Measurements from ENCODE around the gene NEDD4L. TPM values are rescaled to one million over a fixed set of nuclear protein-coding genes. Genes with fewer than 3 reads are reported as not detected.
A peak's percentile ranks its signal among the peaks of the same experiment; 100 is the strongest.

Gene NEDD4L
- total RNA-seq, 1 donor from 2014 or later, result 135 TPM

DNA sequence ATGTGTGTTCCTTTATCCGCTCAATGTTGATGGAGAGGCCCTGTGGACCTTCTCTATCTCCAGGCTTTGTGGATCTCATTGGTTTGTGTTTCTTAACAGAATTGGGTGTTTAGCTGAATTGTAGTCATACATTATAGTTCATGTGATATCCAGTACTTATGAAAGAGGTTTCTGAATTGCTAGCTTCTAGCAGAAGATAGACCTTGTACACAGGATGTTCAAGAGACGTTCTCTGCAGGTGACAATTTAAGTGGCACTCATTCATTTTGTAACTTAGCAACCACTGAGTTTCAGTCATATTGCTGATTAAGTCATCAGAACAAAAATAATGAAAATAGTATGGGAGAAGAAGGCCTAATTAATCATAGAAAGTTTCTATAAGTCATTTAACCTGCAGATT, 305.6 kb downstream of the NEDD4L start:
- peaks cover 8% of the 10 kb centered on the region for H3K4me1 Mint-ChIP-seq
- DNase-seq (ENCODE audit: low spot score in 2 of 2, unreplicated experiment in 2 of 2), result no peak
- no peaks in the 10 kb centered on the region for H3K27me3 Mint-ChIP-seq (ENCODE audit: low read depth)
- peak overlapping the region; percentile 56 for H3K27ac Mint-ChIP-seq
- TF ChIP-seq, protein P1, sequence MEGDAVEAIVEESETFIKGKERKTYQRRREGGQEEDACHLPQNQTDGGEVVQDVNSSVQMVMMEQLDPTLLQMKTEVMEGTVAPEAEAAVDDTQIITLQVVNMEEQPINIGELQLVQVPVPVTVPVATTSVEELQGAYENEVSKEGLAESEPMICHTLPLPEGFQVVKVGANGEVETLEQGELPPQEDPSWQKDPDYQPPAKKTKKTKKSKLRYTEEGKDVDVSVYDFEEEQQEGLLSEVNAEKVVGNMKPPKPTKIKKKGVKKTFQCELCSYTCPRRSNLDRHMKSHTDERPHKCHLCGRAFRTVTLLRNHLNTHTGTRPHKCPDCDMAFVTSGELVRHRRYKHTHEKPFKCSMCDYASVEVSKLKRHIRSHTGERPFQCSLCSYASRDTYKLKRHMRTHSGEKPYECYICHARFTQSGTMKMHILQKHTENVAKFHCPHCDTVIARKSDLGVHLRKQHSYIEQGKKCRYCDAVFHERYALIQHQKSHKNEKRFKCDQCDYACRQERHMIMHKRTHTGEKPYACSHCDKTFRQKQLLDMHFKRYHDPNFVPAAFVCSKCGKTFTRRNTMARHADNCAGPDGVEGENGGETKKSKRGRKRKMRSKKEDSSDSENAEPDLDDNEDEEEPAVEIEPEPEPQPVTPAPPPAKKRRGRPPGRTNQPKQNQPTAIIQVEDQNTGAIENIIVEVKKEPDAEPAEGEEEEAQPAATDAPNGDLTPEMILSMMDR (IDR thresholded peaks at IDR 0.05; ENCODE audit: unreplicated experiment), result no peak
- peaks cover 46% of the 10 kb centered on the region for H3K36me3 Mint-ChIP-seq
- no peaks in the 10 kb centered on the region for H3K9me3 Mint-ChIP-seq
- H3K4me3 Mint-ChIP-seq, result no peak overlapping the region

- no peaks in the 10 kb centered on the region for H3K4me1 Mint-ChIP-seq
- H3K4me3 Mint-ChIP-seq, result no peak overlapping the region
- DNase-seq (ENCODE audit: low spot score in 2 of 2, unreplicated experiment in 2 of 2), result no peak
- H3K27ac Mint-ChIP-seq, result peak overlapping the region; percentile 25
- peaks cover 53% of the 10 kb centered on the region for H3K36me3 Mint-ChIP-seq
- no peaks in the 10 kb centered on the region for H3K9me3 Mint-ChIP-seq
- TF ChIP-seq, protein P1 (IDR thresholded peaks at IDR 0.05; ENCODE audit: unreplicated experiment), result no peak
- H3K27me3 Mint-ChIP-seq (ENCODE audit: low read depth), result no peaks in the 10 kb centered on the region
These were observed 306.5 kb downstream of the NEDD4L start for GRCh38 chr18:58350526-58350925.

- H3K4me3 Mint-ChIP-seq, result no peak overlapping the region
- peaks cover 58% of the 10 kb centered on the region for H3K36me3 Mint-ChIP-seq
- H3K27me3 Mint-ChIP-seq (ENCODE audit: low read depth), result no peaks in the 10 kb centered on the region
- no peaks in the 10 kb centered on the region for H3K9me3 Mint-ChIP-seq
- TF ChIP-seq, protein P1 (IDR thresholded peaks at IDR 0.05; ENCODE audit: unreplicated experiment), result no peak
- DNase-seq (ENCODE audit: low spot score in 2 of 2, unreplicated experiment in 2 of 2), result no peak
- no peaks in the 10 kb centered on the region for H3K4me1 Mint-ChIP-seq
- no peak overlapping the region for H3K27ac Mint-ChIP-seq
These were observed 307.8 kb downstream of the NEDD4L start for GRCh38 chr18:58351776-58352175.

GRCh38 chr18:58353581-58353980, 309.6 kb downstream of the NEDD4L start:
- TF ChIP-seq, protein P1 (IDR thresholded peaks at IDR 0.05; ENCODE audit: unreplicated experiment), result no peak
- Mint-ChIP-seq H3K4me3 (no peak overlapping the region), H3K4me1 (no peaks in the 10 kb centered on the region), H3K36me3 (peaks cover 61% of the 10 kb centered on the region), H3K9me3 (no peaks in the 10 kb centered on the region), H3K27ac (no peak overlapping the region), H3K27me3 (ENCODE audit: low read depth) (no peaks in the 10 kb centered on the region)
- DNase-seq (ENCODE audit: low spot score in 2 of 2, unreplicated experiment in 2 of 2), result no peak

GRCh38 chr18:58354051-58354450, 310.0 kb downstream of the NEDD4L start:
- Mint-ChIP-seq H3K9me3 (no peaks in the 10 kb centered on the region), H3K4me1 (no peaks in the 10 kb centered on the region), H3K27me3 (ENCODE audit: low read depth) (no peaks in the 10 kb centered on the region), H3K27ac (no peak overlapping the region), H3K36me3 (peaks cover 58% of the 10 kb centered on the region), H3K4me3 (no peak overlapping the region)
- DNase-seq (ENCODE audit: low spot score in 2 of 2, unreplicated experiment in 2 of 2), result no peak
- TF ChIP-seq, protein P1 (IDR thresholded peaks at IDR 0.05; ENCODE audit: unreplicated experiment), result no peak

DNA sequence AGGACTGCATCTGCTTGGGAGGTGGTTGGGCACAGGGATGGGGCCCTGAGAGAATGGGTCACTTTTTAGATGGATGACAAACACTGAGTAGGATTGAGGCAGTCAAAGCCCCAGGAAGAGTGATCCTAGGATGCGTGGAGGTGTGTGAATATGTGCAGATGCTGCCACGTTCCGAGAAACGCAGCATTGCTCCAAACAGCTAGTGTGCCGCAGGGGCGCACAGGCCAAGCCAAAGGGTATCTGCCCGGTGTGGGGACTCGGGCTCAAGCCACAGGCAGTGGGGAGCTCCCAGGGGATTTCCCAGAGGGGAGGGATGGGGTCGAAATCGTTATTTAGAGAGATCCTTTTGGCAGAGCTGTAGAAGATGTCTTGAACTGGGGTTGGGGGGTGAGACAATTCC, 310.8 kb downstream of the NEDD4L start:
- no peaks in the 10 kb centered on the region for H3K4me1 Mint-ChIP-seq

More for the DNA sequence above, 310.8 kb downstream of the NEDD4L start:
- no peaks in the 10 kb centered on the region for H3K9me3 Mint-ChIP-seq
- H3K27me3 Mint-ChIP-seq (ENCODE audit: low read depth), result no peaks in the 10 kb centered on the region
- TF ChIP-seq, protein P1 (IDR thresholded peaks at IDR 0.05; ENCODE audit: unreplicated experiment), result no peak
- no peak for DNase-seq (ENCODE audit: low spot score in 2 of 2, unreplicated experiment in 2 of 2)
- H3K4me3 Mint-ChIP-seq, result no peak overlapping the region
- H3K27ac Mint-ChIP-seq, result no peak overlapping the region
- peaks cover 55% of the 10 kb centered on the region for H3K36me3 Mint-ChIP-seq
